Activated T-cell treated with anti-CD3 and anti-CD28 coated beads, Interleukin-2, amount 50 U/mL, for 4 hours (primary cell): ENCODE data around the gene MITD1. TPM values are rescaled to one million over a fixed set of nuclear protein-coding genes. Genes with fewer than 3 reads are reported as not detected.

Source experiments
- ATAC-seq, 2 donors: fragments of 200-7000 bp; cut with Tn5 transposase; one replicate each; pipeline ENCODE4 v1.10.0; 2021
- DNase-seq: peaks from one replicate; pipeline ENCODE4 v3.0.0-alpha.2; 2020
- H3K27me3 Mint-ChIP-seq: one replicate; pipeline ENCODE4 v1.8.0; 2021; ENCODE audit warnings: low read depth, mixed read lengths
- H3K36me3 Mint-ChIP-seq: one replicate; pipeline ENCODE4 v1.8.0; 2022; ENCODE audit warnings: mixed read lengths; ENCODE audit not compliant: insufficient read depth
- H3K4me1 Mint-ChIP-seq: one replicate; pipeline ENCODE4 v1.8.0; 2021; ENCODE audit warnings: low read depth, mixed read lengths
- H3K4me3 Mint-ChIP-seq: one replicate; pipeline ENCODE4 v1.8.0; 2021; ENCODE audit warnings: mild to moderate bottlenecking, moderate library complexity, mixed read lengths
- H3K9me3 Mint-ChIP-seq: one replicate; pipeline ENCODE4 v1.8.0; 2021; ENCODE audit warnings: mixed read lengths
- total RNA-seq, 3 donors: library from RNA; stranded (reverse); gene quantifications; one replicate each; pipeline ENCODE4 v1.2.1, GENCODE V29; 2021

MITD1 gene
- total RNA-seq, 3 donors from 2014 or later, result 52.1 to 54.7 (median 54.0) TPM

- ATAC-seq (no peak), DNase-seq (no peak)
- Mint-ChIP-seq H3K4me3 (peak overlapping the region; percentile 100), H3K36me3 (peaks cover 14% of the 10 kb centered on the region), H3K4me1 (peaks cover 56% of the 10 kb centered on the region), H3K27me3 (no peaks in the 10 kb centered on the region), H3K9me3 (no peaks in the 10 kb centered on the region)
Measured at GRCh38 chr2:99181624-99182000, 754 bp upstream of the MITD1 start.

- peaks cover 27% of the 10 kb centered on the region for H3K36me3 Mint-ChIP-seq
- no peaks in the 10 kb centered on the region for H3K9me3 Mint-ChIP-seq
- no peaks in the 10 kb centered on the region for H3K27me3 Mint-ChIP-seq
- no peak for ATAC-seq
- DNase-seq, result no peak
- H3K4me3 Mint-ChIP-seq, result no peak overlapping the region
- peaks cover 30% of the 10 kb centered on the region for H3K4me1 Mint-ChIP-seq
Measured at GRCh38 chr2:99171377-99172140, 9.3 kb downstream of the MITD1 start.

- Mint-ChIP-seq H3K4me3 (no peak overlapping the region), H3K4me1 (peaks cover 17% of the 10 kb centered on the region), H3K36me3 (peaks cover 38% of the 10 kb centered on the region), H3K9me3 (no peaks in the 10 kb centered on the region), H3K27me3 (no peaks in the 10 kb centered on the region)
- ATAC-seq, result no peak
- no peak for DNase-seq
Measured at GRCh38 chr2:99169534-99169933, 11.3 kb downstream of the MITD1 start.

- DNase-seq, result no peak
- Mint-ChIP-seq H3K4me3 (no peak overlapping the region), H3K27me3 (no peaks in the 10 kb centered on the region), H3K4me1 (peaks cover 12% of the 10 kb centered on the region), H3K36me3 (peaks cover 43% of the 10 kb centered on the region), H3K9me3 (no peaks in the 10 kb centered on the region)
- no peak for ATAC-seq
Measured at GRCh38 chr2:99166218-99166617, 14.6 kb downstream of the MITD1 start.

GRCh38 chr2:99159594-99159993 is 21.3 kb downstream of the MITD1 start:
- ATAC-seq, result no peak
- Mint-ChIP-seq H3K4me3 (no peak overlapping the region), H3K9me3 (no peaks in the 10 kb centered on the region), H3K36me3 (peaks cover 30% of the 10 kb centered on the region), H3K27me3 (no peaks in the 10 kb centered on the region), H3K4me1 (peaks cover 33% of the 10 kb centered on the region)
- no peak for DNase-seq

- no peaks in the 10 kb centered on the region for H3K9me3 Mint-ChIP-seq
- H3K36me3 Mint-ChIP-seq, result peaks cover 24% of the 10 kb centered on the region
- H3K4me1 Mint-ChIP-seq, result peaks cover 33% of the 10 kb centered on the region
- ATAC-seq, result no peak
- no peak for DNase-seq
- no peaks in the 10 kb centered on the region for H3K27me3 Mint-ChIP-seq
- no peak overlapping the region for H3K4me3 Mint-ChIP-seq
Measured at GRCh38 chr2:99158599-99158998, 22.3 kb downstream of the MITD1 start.

- Mint-ChIP-seq H3K27me3 (no peaks in the 10 kb centered on the region), H3K4me1 (peaks cover 31% of the 10 kb centered on the region), H3K9me3 (no peaks in the 10 kb centered on the region), H3K4me3 (no peak overlapping the region), H3K36me3 (peaks cover 17% of the 10 kb centered on the region)
- DNase-seq (no peak), ATAC-seq (no peak)
Measured at GRCh38 chr2:99156891-99157290, 24.0 kb downstream of the MITD1 start.

GRCh38 chr2:99154643-99155536 is 26.0 kb downstream of the MITD1 start, which contains the start of the genes LIPT1 and TSGA10:
Gene LIPT1, plus strand, starts transcription at chr2:99154967. Its CDS starts 6,991 bp downstream, at chr2:99161958.
Gene TSGA10, minus strand, starts transcription at chr2:99154942. Its CDS starts 45,503 bp downstream, at chr2:99109439.
- Mint-ChIP-seq H3K36me3 (peaks cover 20% of the 10 kb centered on the region), H3K27me3 (no peaks in the 10 kb centered on the region), H3K4me1 (peaks cover 36% of the 10 kb centered on the region), H3K4me3 (no peak within 1 kb of the TSS), H3K9me3 (no peaks in the 10 kb centered on the region)
- DNase-seq, result peak; percentile 87
- peak; percentile 98 to 99 for ATAC-seq

- Mint-ChIP-seq H3K4me1 (peaks cover 32% of the 10 kb centered on the region), H3K9me3 (no peaks in the 10 kb centered on the region), H3K4me3 (no peak overlapping the region), H3K27me3 (no peaks in the 10 kb centered on the region), H3K36me3 (peaks cover 16% of the 10 kb centered on the region)
- DNase-seq (no peak), ATAC-seq (no peak)
Measured at GRCh38 chr2:99153921-99154604, 26.8 kb downstream of the MITD1 start.

GRCh38 chr2:99152199-99152895 is 28.5 kb downstream of the MITD1 start:
- H3K9me3 Mint-ChIP-seq, result no peaks in the 10 kb centered on the region
- peaks cover 6% of the 10 kb centered on the region for H3K36me3 Mint-ChIP-seq
- ATAC-seq, result no peak
- no peak overlapping the region for H3K4me3 Mint-ChIP-seq
- no peaks in the 10 kb centered on the region for H3K27me3 Mint-ChIP-seq
- DNase-seq, result no peak
- H3K4me1 Mint-ChIP-seq, result peaks cover 26% of the 10 kb centered on the region

GRCh38 chr2:99150706-99151105 is 30.2 kb downstream of the MITD1 start:
- Mint-ChIP-seq H3K4me1 (peaks cover 11% of the 10 kb centered on the region), H3K4me3 (no peak overlapping the region), H3K9me3 (no peaks in the 10 kb centered on the region), H3K36me3 (peaks cover 3% of the 10 kb centered on the region), H3K27me3 (no peaks in the 10 kb centered on the region)
- ATAC-seq, result no peak
- no peak for DNase-seq

- peak; percentile 94 to 95 for ATAC-seq
- Mint-ChIP-seq H3K36me3 (peaks cover 6% of the 10 kb centered on the region), H3K4me1 (peaks cover 17% of the 10 kb centered on the region)
Measured at GRCh38 chr2:99141110-99142108, 39.4 kb downstream of the MITD1 start, which contains the start of gene C2orf15. Gene C2orf15, plus strand, starts transcription at chr2:99141707. Its CDS starts 8,852 bp downstream, at chr2:99150559.

GRCh38 chr2:99140860-99141109 is 40.1 kb downstream of the MITD1 start:
- Mint-ChIP-seq H3K4me3 (peak overlapping the region; percentile 95), H3K36me3 (peaks cover 6% of the 10 kb centered on the region), H3K4me1 (peaks cover 17% of the 10 kb centered on the region), H3K27me3 (no peaks in the 10 kb centered on the region), H3K9me3 (peaks cover 4% of the 10 kb centered on the region)
- no peak for DNase-seq
- ATAC-seq, result peak; percentile 30 to 42

More at GRCh38 chr2:99141110-99142108, 39.4 kb downstream of the MITD1 start, which contains the start of gene C2orf15:
- H3K4me3 Mint-ChIP-seq, result peak within 1 kb of the TSS; percentile 95
- no peaks in the 10 kb centered on the region for H3K27me3 Mint-ChIP-seq
- DNase-seq, result peak; percentile 98
- H3K9me3 Mint-ChIP-seq, result peaks cover 4% of the 10 kb centered on the region
